ENCODE results near the gene ABHD11.
"Not testable (repeated sequence)": the region's sequence is repeated elsewhere in the genome, so short reads cannot be mapped to it uniquely, and the experiment has no call there.

GRCh38 chr7:73787786-73788048, 49.1 kb upstream of the ABHD11 start:
- TF ChIP-seq CTCF, POLR2A (IDR thresholded peaks at IDR 0.05): not testable (repeated sequence)

Measured in vagina (tissue), 2 donors.